Measurements from ENCODE around the gene MID1. TPM values are rescaled to one million over a fixed set of nuclear protein-coding genes. Genes with fewer than 3 reads are reported as not detected.
A peak's percentile ranks its signal among the peaks of the same experiment; 100 is the strongest.

Gene MID1
- polyA plus RNA-seq, 2 of the 4 experiments (the other 2 are of a cell fraction): 59.5 to 106 TPM

DNA sequence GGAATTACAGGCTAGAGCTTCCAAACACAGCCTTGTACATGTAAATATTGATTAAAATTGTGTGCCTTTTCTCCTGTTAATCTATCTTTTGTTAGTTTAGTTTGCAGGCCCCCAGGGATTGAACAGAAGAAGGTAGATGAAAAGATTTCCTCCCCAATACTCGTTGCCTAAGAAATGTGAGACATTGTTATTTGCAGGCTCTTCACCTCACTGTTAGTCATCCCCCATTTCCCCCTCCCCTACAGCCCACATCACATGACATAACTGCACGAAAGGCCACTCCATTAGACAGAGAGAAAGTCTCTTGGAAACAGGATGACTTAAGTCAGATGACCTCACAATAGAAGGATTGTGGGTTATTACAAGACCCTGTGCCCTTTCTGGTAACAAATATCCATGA, 13.3 kb upstream of the MID1 start (continued):
- TF ChIP-seq, protein P1, sequence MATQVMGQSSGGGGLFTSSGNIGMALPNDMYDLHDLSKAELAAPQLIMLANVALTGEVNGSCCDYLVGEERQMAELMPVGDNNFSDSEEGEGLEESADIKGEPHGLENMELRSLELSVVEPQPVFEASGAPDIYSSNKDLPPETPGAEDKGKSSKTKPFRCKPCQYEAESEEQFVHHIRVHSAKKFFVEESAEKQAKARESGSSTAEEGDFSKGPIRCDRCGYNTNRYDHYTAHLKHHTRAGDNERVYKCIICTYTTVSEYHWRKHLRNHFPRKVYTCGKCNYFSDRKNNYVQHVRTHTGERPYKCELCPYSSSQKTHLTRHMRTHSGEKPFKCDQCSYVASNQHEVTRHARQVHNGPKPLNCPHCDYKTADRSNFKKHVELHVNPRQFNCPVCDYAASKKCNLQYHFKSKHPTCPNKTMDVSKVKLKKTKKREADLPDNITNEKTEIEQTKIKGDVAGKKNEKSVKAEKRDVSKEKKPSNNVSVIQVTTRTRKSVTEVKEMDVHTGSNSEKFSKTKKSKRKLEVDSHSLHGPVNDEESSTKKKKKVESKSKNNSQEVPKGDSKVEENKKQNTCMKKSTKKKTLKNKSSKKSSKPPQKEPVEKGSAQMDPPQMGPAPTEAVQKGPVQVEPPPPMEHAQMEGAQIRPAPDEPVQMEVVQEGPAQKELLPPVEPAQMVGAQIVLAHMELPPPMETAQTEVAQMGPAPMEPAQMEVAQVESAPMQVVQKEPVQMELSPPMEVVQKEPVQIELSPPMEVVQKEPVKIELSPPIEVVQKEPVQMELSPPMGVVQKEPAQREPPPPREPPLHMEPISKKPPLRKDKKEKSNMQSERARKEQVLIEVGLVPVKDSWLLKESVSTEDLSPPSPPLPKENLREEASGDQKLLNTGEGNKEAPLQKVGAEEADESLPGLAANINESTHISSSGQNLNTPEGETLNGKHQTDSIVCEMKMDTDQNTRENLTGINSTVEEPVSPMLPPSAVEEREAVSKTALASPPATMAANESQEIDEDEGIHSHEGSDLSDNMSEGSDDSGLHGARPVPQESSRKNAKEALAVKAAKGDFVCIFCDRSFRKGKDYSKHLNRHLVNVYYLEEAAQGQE (IDR thresholded peaks at IDR 0.05): no peak
- TF ChIP-seq, protein P2, sequence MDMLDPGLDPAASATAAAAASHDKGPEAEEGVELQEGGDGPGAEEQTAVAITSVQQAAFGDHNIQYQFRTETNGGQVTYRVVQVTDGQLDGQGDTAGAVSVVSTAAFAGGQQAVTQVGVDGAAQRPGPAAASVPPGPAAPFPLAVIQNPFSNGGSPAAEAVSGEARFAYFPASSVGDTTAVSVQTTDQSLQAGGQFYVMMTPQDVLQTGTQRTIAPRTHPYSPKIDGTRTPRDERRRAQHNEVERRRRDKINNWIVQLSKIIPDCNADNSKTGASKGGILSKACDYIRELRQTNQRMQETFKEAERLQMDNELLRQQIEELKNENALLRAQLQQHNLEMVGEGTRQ (IDR thresholded peaks at IDR 0.05): peak; percentile 86
- TF ChIP-seq, protein P3, sequence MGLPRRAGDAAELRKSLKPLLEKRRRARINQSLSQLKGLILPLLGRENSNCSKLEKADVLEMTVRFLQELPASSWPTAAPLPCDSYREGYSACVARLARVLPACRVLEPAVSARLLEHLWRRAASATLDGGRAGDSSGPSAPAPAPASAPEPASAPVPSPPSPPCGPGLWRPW (IDR thresholded peaks at IDR 0.05): no peak
- peak; percentile 44 to 51; a peak in 3 of 5 replicates for TF ChIP-seq JUN (IDR thresholded peaks at IDR 0.05)
- TF ChIP-seq, protein P4, sequence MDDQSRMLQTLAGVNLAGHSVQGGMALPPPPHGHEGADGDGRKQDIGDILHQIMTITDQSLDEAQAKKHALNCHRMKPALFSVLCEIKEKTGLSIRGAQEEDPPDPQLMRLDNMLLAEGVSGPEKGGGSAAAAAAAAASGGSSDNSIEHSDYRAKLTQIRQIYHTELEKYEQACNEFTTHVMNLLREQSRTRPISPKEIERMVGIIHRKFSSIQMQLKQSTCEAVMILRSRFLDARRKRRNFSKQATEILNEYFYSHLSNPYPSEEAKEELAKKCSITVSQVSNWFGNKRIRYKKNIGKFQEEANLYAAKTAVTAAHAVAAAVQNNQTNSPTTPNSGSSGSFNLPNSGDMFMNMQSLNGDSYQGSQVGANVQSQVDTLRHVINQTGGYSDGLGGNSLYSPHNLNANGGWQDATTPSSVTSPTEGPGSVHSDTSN (IDR thresholded peaks at IDR 0.05): no peak
- TF ChIP-seq MAFK (IDR thresholded peaks at IDR 0.05; ENCODE audit: partially characterized antibody): no peak
- TF ChIP-seq, protein P5, sequence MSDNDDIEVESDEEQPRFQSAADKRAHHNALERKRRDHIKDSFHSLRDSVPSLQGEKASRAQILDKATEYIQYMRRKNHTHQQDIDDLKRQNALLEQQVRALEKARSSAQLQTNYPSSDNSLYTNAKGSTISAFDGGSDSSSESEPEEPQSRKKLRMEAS (IDR thresholded peaks at IDR 0.05): peak; percentile 51

DNA sequence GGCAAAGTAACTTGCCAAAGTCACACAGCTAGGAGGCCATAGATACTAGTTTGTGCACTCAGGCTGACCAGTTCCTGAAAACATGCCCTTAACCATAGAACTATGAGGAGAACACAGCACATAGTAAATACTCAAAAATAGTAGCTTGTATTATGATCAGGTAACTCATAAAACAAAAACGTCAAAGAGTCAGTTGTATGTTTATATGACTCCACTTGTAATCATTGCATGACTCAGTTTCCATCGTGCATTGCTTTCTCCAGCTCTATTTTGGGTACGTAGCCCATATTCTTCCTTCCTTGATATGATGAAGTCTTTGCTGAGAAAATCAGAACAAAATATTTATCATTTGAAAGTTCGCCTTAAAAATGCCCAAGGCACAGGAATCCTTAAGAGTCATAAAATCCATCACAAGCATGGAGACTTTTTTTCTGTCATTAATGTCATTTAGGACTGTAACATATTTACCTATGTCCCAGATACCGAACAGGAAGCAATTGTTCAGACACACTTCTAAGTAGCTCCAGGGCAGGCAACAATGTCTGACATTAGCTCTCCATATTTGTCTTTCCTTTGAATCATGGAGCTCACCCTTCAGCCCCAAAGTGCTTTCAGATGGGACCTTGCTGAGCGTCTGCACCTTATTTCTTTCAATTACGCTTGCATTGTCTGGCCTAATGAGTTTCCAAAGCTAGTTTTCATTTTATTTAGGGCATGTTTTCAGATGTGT, 11.2 kb upstream of the MID1 start:
- Histone ChIP-seq H3K4me2 (peak overlapping the region; percentile 5; the same call in 1 of the 3 replicates), H3K9me3 (no peaks in the 10 kb centered on the region), H3K4me1 (peaks cover 81% of the 10 kb centered on the region), H3K27ac (peak overlapping the region; percentile 87 to 93; a peak in 5 of 6 replicates), H3K4me3 (no peak overlapping the region)
- peak; percentile 96 for FAIRE-seq
- WGBS (ENCODE audit: missing lambda C conversion rate): 63% methylated on average over 7 of the region's 7 CpGs
- ChIA-PET CTCF (interaction anchor here (1.3 to 4.5 kb wide), 4 partner anchors 11 to 441 kb away, joined by 3 to 41 read pairs (median 12); partner anchors contain the start of gene MID1), POLR2A (interaction anchor here (2.0 kb wide), 1 partner anchor 11 kb away, joined by 10 read pairs; the partner anchor contains the start of gene MID1)
- DNase-seq (ENCODE audit: low read depth in 1 of 2, low spot score in 1 of 2): no peak
- ATAC-seq: no peak
- TF ChIP-seq RARB (CRISPR knock-in tag; IDR thresholded peaks at IDR 0.05) (no peak), HOXB13 (CRISPR knock-in tag; IDR thresholded peaks at IDR 0.05; ENCODE audit: low read depth) (no peak), ZC3H11A (IDR thresholded peaks at IDR 0.05) (no peak), CEBPB (IDR thresholded peaks at IDR 0.05) (no peak), KDM1A (IDR thresholded peaks at IDR 0.05; ENCODE audit: low read depth) (no peak), ZSCAN20 (CRISPR knock-in tag; IDR thresholded peaks at IDR 0.05) (no peak)

DNA sequence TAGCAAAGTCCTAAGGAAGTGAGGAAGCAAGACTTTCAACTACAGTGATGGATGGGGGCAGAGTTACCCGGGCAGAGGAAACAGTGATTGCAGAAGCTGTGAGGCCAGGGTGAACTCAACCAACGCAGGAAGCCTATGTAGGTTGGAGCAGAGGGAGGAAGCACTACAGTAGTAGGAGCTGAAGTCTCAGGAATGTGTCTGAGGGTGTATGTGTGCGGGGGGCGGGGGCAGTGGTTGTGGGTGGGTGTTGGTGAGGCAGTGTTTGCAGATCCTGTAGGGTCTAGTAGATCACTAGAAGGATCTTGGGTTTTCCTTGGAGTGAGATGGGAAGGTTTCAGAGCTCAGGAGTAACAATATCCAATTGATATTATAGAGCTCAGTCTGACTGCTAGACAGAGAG, 9.9 kb upstream of the MID1 start:
- Histone ChIP-seq H3K9me3 (no peaks in the 10 kb centered on the region), H3K4me1 (peaks cover 74% of the 10 kb centered on the region), H3K4me3 (no peak overlapping the region), H3K4me2 (peak overlapping the region; percentile 38), H3K27ac (peak overlapping the region; percentile 87 to 93)
- TF ChIP-seq NR3C1 (IDR thresholded peaks at IDR 0.05): no peak
- TF ChIP-seq FOXS1 (CRISPR knock-in tag; IDR thresholded peaks at IDR 0.05): no peak
- no peak for TF ChIP-seq MAFK (IDR thresholded peaks at IDR 0.05; ENCODE audit: partially characterized antibody)
- TF ChIP-seq POLR2AphosphoS2 (conservative IDR thresholded peaks at IDR 0.05; ENCODE audit: low read length): no peak
- TF ChIP-seq SMC3 (IDR thresholded peaks at IDR 0.05): no peak
- TF ChIP-seq, protein P6, sequence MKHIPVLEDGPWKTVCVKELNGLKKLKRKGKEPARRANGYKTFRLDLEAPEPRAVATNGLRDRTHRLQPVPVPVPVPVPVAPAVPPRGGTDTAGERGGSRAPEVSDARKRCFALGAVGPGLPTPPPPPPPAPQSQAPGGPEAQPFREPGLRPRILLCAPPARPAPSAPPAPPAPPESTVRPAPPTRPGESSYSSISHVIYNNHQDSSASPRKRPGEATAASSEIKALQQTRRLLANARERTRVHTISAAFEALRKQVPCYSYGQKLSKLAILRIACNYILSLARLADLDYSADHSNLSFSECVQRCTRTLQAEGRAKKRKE (CRISPR knock-in tag; IDR thresholded peaks at IDR 0.05; ENCODE audit: low read depth): no peak
- TF ChIP-seq ZFP36 (IDR thresholded peaks at IDR 0.05; ENCODE audit: borderline replicate concordance, partially characterized antibody): no peak
- TF ChIP-seq, protein P4 (IDR thresholded peaks at IDR 0.05): no peak
- TF ChIP-seq, protein P2 (IDR thresholded peaks at IDR 0.05): no peak
- TF ChIP-seq GATA3 (IDR thresholded peaks at IDR 0.05; ENCODE audit: borderline replicate concordance): no peak
- no peak for TF ChIP-seq BHLHE40 (IDR thresholded peaks at IDR 0.05; ENCODE audit: low read depth, low read length)
- no peak for TF ChIP-seq FOSB (CRISPR knock-in tag; IDR thresholded peaks at IDR 0.05)
- TF ChIP-seq EHMT2 (IDR thresholded peaks at IDR 0.05; ENCODE audit: low read depth): no peak
- no peak for TF ChIP-seq POLR2A (IDR thresholded peaks at IDR 0.05; ENCODE audit: low read length)
- no peak for TF ChIP-seq HOXB5 (CRISPR knock-in tag; IDR thresholded peaks at IDR 0.05)
- no peak for TF ChIP-seq HOXA7 (CRISPR knock-in tag; IDR thresholded peaks at IDR 0.05)
- POLR2A ChIA-PET: no interaction called here
- CTCF ChIA-PET: interaction anchor here (0.7 to 4.5 kb wide), 3 partner anchors 9 to 440 kb away, joined by 3 to 41 read pairs (median 22); partner anchors contain the start of gene MID1
- FAIRE-seq (no peak), DNase-seq (ENCODE audit: low read depth in 1 of 2, low spot score in 1 of 2) (no peak), ATAC-seq (no peak)
- 31% methylated on average over 2 of the region's 4 CpGs for WGBS (ENCODE audit: missing lambda C conversion rate)
